Caco-2 (cell line): ENCODE data around the gene TDRD10. TPM values are rescaled to one million over a fixed set of nuclear protein-coding genes. Genes with fewer than 3 reads are reported as not detected.
A peak's percentile ranks its signal among the peaks of the same experiment; 100 is the strongest.

Source experiments
- BruUV-seq: library from RNA; stranded (reverse); fragments of 400-500 nt; replicated peaks from 2 replicates; lab custom pipeline; 2021; lab: Mats Ljungman, UMichigan
- CTCF ChIA-PET: fragments of 300-600 bp; sonication (Branson Sonifier 250); formaldehyde crosslinking; loops from one replicate; lab custom pipeline; 2022; ENCODE audit warnings: antibody characterized with exemption; lab: Charles Lee
- POLR2A ChIA-PET: fragments of 300-600 bp; sonication (Branson Sonifier 250); formaldehyde crosslinking; loops from one replicate; lab custom pipeline; 2022; ENCODE audit warnings: antibody characterized with exemption; lab: Charles Lee
- DNase-seq, 2 experiments: peaks; one replicate each; pipeline versions ENCODE4 v3.0.0 to v3.0.0-alpha.2; 2020 to 2022
- H3K27me3 ChIP-seq: replicated peaks from 2 replicates; pipeline ENCODE4 v1.6.0; 2011; ENCODE audit warnings: low read length; ENCODE audit not compliant: control insufficient read depth, insufficient read depth
- H3K36me3 ChIP-seq: 2 replicates; pipeline ENCODE4 v1.5.1; 2011; ENCODE audit warnings: low read length; ENCODE audit not compliant: control insufficient read depth, insufficient read depth
- H3K4me1 ChIP-seq: fragments of 250-450 bp; sonication (Bioruptor Pico); 2 replicates; pipeline ENCODE4 v1.5.1; 2020; ENCODE audit warnings: mild to moderate bottlenecking
- H3K4me3 ChIP-seq: 2 replicates; pipeline ENCODE4 v1.5.1; 2011; ENCODE audit warnings: low read depth, mild to moderate bottlenecking, control low read depth, low read length
- H3K9me3 ChIP-seq: fragments of 250-450 bp; sonication (Bioruptor Pico); 2 replicates; pipeline ENCODE4 v1.5.1; 2020; ENCODE audit warnings: mild to moderate bottlenecking, moderate library complexity
- H3K27ac Mint-ChIP-seq: one replicate; pipeline ENCODE4 v1.8.0; 2022; ENCODE audit warnings: mixed read lengths; ENCODE audit not compliant: unreplicated experiment
- H3K27me3 Mint-ChIP-seq: one replicate; pipeline ENCODE4 v1.8.0; 2022; ENCODE audit warnings: mixed read lengths; ENCODE audit not compliant: insufficient read depth, unreplicated experiment
- H3K36me3 Mint-ChIP-seq: one replicate; pipeline ENCODE4 v1.8.0; 2022; ENCODE audit warnings: mild to moderate bottlenecking, mixed read lengths; ENCODE audit not compliant: insufficient read depth, unreplicated experiment
- H3K4me1 Mint-ChIP-seq: one replicate; pipeline ENCODE4 v1.8.0; 2022; ENCODE audit warnings: low read depth, mixed read lengths; ENCODE audit not compliant: unreplicated experiment
- H3K4me3 Mint-ChIP-seq: one replicate; pipeline ENCODE4 v1.8.0; 2022; ENCODE audit warnings: mild to moderate bottlenecking, moderate library complexity, mixed read lengths; ENCODE audit not compliant: unreplicated experiment
- H3K9me3 Mint-ChIP-seq: one replicate; pipeline ENCODE4 v1.8.0; 2022; ENCODE audit warnings: mixed read lengths; ENCODE audit not compliant: unreplicated experiment
- CTCF ChIP-seq, 2 experiments: fragments of 200-600 bp in 1 of 2; IDR thresholded peaks; 1 replicate in 1 of 2; 2 replicates in 1 of 2; pipeline versions ENCODE4 v1.5.1 to v1.8.0; 2011 to 2022; ENCODE audit warnings: antibody characterized with exemption in 1 of 2, control low read depth in 1 of 2, inconsistent platforms in 1 of 2, low read depth in 1 of 2, low read length in 1 of 2, mild to moderate bottlenecking in 1 of 2, moderate library complexity in 1 of 2; ENCODE audit not compliant: insufficient read depth in 1 of 2, severe bottlenecking in 1 of 2, unreplicated experiment in 1 of 2
- intact Hi-C: fragments of 100-400 bp; cut with micrococcal nuclease; formaldehyde crosslinking; loops from one replicate; pipeline ENCODE4 v1.10.0; 2022; ENCODE audit not compliant: unreplicated experiment
- total RNA-seq: library from RNA; stranded (reverse); gene quantifications from 2 replicates; pipeline ENCODE4 v1.2.3, GENCODE V29; 2022

The TDRD10 gene
- total RNA-seq, 1 experiment from 2014 or later: not detected

GRCh38 chr1:154503898-154504297 lies 1.9 kb downstream of the TDRD10 start:
- no TSS peak for BruUV-seq
- H3K4me1 Mint-ChIP-seq: no peaks in the 10 kb centered on the region
- CTCF ChIA-PET: no interaction called here

DNA sequence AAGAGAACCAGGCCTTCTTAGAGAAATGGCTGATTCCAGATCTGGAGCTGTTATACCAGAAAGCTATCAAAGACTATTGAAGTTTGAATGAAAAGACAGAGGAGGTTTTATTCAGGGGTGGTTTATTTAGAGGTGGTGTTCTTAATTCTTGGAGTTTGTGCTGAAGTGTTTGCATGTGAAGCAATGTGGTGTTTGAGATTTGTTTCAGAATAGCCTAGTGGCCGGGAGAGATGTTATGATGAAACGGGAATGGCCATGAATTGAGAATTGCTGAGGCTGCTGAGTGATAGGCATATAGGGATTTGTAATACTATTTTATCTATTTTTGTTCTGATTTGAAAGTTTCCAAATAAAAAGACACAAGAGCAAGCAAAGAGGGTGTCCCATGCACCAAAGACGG lies 10.7 kb downstream of the TDRD10 start:
- POLR2A ChIA-PET: no interaction called here
- Histone ChIP-seq H3K4me3 (no peak overlapping the region), H3K36me3 (no peaks in the 10 kb centered on the region), H3K27me3 (no peaks in the 10 kb centered on the region), H3K9me3 (no peaks in the 10 kb centered on the region), H3K4me1 (no peaks in the 10 kb centered on the region)
- Mint-ChIP-seq H3K4me3 (no peak overlapping the region), H3K27me3 (peaks cover 19% of the 10 kb centered on the region), H3K27ac (no peak overlapping the region), H3K4me1 (no peaks in the 10 kb centered on the region), H3K9me3 (no peaks in the 10 kb centered on the region), H3K36me3 (no peaks in the 10 kb centered on the region)
- CTCF ChIA-PET: no interaction called here
- DNase-seq: no peak
- no TSS peak for BruUV-seq
- intact Hi-C loops: no loop called here
- no peak for TF ChIP-seq CTCF (IDR thresholded peaks at IDR 0.05; ENCODE audit: insufficient read depth in 1 of 2, low read depth in 1 of 2, low read length in 1 of 2, severe bottlenecking in 1 of 2, unreplicated experiment in 1 of 2)

More at GRCh38 chr1:154503898-154504297, 1.9 kb downstream of the TDRD10 start:
- Histone ChIP-seq H3K27me3 (peaks cover 4% of the 10 kb centered on the region; the same call in 1 of the 2 replicates), H3K36me3 (no peaks in the 10 kb centered on the region), H3K4me3 (no peak overlapping the region), H3K9me3 (no peaks in the 10 kb centered on the region), H3K4me1 (0 out of 2 replicates have a peak, but pooled peaks cover 7% of the 10 kb centered on the region)
- no peak for TF ChIP-seq CTCF (IDR thresholded peaks at IDR 0.05; ENCODE audit: insufficient read depth in 1 of 2, low read depth in 1 of 2, low read length in 1 of 2, severe bottlenecking in 1 of 2, unreplicated experiment in 1 of 2)
- POLR2A ChIA-PET: no interaction called here
- H3K4me3 Mint-ChIP-seq: peak overlapping the region; percentile 49
- intact Hi-C loops: no loop called here
- no peak overlapping the region for H3K27ac Mint-ChIP-seq
- H3K9me3 Mint-ChIP-seq: no peaks in the 10 kb centered on the region
- peaks cover 25% of the 10 kb centered on the region for H3K27me3 Mint-ChIP-seq
- DNase-seq: no peak
- no peaks in the 10 kb centered on the region for H3K36me3 Mint-ChIP-seq

GRCh38 chr1:154514066-154514553 lies 12.1 kb downstream of the TDRD10 start:
- Mint-ChIP-seq H3K27ac (no peak overlapping the region), H3K9me3 (no peaks in the 10 kb centered on the region), H3K4me1 (no peaks in the 10 kb centered on the region), H3K27me3 (peaks cover 17% of the 10 kb centered on the region), H3K4me3 (no peak overlapping the region), H3K36me3 (no peaks in the 10 kb centered on the region)
- Histone ChIP-seq H3K9me3 (no peaks in the 10 kb centered on the region), H3K4me1 (no peaks in the 10 kb centered on the region), H3K27me3 (no peaks in the 10 kb centered on the region), H3K36me3 (no peaks in the 10 kb centered on the region), H3K4me3 (no peak overlapping the region)
- TF ChIP-seq CTCF (IDR thresholded peaks at IDR 0.05; ENCODE audit: insufficient read depth in 1 of 2, low read depth in 1 of 2, low read length in 1 of 2, severe bottlenecking in 1 of 2, unreplicated experiment in 1 of 2): no peak
- DNase-seq: no peak
- CTCF ChIA-PET: no interaction called here
- intact Hi-C loops: no loop called here
- no TSS peak for BruUV-seq
- POLR2A ChIA-PET: no interaction called here
